NCI-H2029 treated with DMSO at 0.1 percent for 48 hours (cell line): ENCODE data around the gene RIC8A.
"Not testable (repeated sequence)": the region's sequence is repeated elsewhere in the genome, so short reads cannot be mapped to it uniquely, and the experiment has no call there.

ENCODE experiments used
- DNase-seq: peaks from one replicate; lab custom pipeline; 2025; lab: John Stamatoyannopoulos, UW

RIC8A gene

DNA sequence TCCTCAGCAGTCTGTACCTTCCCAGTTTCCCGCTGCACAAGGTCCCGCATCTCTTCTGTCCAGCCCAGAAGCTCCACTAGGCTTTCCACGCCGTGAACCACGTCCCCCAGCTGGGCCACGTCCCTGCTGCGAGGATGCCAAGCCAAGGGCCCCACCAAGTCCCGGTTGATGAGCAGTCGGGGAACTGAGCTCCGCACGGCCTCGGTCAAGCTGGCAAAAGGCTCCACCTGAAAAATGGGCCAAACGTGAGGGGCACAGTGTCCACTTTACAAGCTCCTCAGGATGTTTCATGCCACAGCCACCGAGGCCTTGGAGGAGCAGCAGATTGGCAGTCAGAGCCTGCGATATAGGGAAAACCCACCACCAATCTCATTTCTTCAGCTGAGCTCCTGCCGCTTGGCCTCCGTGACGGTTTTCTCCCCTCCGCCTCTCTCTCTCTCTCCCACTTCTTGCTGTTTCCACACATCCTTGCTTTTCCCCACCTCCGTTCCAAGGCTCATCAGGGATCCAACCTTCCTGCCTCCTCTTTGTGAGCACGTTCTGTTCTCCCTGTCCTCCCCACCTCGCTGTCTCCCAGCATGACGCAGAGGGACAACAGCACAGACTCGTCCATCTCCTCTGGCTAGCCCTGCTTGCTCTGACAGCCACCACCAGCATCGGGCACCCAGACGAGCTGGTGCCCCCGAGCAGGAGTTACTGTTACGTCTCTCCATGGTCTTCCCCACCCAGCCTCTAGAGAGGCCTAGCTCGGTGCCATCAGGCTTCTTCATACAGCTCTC lies 11.5 kb downstream of the RIC8A start:
- DNase-seq: no peak

DNA sequence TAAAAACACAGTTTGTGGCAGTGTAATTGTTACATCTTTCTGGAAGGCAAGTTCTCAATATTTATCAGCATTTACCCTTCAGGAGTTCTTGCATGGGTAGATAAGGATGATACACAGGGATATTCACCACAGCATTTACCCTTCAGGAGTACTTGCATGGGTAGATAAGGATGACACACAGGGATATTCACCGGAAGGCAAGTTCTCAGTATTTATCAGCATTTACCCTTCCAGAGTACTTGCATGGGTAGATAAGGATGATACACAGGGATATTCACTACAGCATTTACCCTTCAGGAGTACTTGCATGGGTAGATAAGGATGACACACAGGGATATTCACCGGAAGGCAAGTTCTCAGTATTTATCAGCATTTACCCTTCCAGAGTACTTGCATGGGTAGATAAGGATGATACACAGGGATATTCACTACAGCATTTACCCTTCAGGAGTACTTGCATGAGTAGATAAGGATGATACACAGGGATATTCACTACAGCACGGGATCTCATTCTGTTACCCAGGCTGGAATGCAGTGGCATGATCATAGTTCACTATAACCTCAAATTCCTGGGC lies 13.2 kb downstream of the RIC8A start:
- DNase-seq: not testable (repeated sequence)

DNA sequence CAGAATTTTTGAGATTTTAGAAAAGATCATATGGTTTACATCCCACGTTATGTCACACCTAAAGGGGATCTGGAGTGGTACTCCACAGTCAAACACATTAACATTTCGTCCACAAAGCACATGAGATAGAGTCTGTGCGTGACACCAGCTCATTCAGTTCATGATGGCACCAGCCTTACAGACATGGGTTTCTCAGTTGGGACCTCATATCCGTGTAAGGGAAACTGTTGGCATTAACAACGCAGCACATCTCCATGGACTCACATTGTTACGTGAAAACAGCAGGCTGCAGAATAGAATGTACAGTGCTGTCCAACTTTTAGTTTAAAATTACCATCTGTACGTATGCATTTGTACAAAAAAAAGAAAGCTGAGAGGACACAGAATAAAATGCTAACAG lies 14.0 kb downstream of the RIC8A start:
- no peak for DNase-seq

- DNase-seq: no peak
These were observed 14.7 kb downstream of the RIC8A start for GRCh38 chr11:221998-222789.

GRCh38 chr11:223026-223789 lies 15.7 kb downstream of the RIC8A start:
- DNase-seq: no peak

DNA sequence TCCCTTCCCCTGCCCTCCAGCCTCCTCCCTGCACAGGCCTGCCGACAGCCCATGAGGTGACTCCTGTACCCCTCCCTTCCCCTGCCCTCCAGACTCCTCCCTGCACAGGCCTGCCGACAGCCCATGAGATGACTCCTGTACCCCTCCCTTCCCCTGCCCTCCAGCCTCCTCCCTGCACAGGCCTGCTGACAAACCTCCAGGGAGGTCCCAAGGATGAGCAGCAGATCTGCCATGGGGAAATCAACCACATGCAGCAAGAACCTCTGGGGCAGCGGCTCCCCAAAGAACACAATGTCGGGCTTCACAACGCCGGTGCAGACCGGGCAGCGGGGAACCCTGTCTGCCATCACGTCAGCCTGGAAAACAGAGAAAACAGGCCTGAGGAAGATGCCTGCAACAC lies 16.4 kb downstream of the RIC8A start:
- no peak for DNase-seq

- no peak for DNase-seq
These were observed 16.9 kb downstream of the RIC8A start for GRCh38 chr11:224424-224823.

DNA sequence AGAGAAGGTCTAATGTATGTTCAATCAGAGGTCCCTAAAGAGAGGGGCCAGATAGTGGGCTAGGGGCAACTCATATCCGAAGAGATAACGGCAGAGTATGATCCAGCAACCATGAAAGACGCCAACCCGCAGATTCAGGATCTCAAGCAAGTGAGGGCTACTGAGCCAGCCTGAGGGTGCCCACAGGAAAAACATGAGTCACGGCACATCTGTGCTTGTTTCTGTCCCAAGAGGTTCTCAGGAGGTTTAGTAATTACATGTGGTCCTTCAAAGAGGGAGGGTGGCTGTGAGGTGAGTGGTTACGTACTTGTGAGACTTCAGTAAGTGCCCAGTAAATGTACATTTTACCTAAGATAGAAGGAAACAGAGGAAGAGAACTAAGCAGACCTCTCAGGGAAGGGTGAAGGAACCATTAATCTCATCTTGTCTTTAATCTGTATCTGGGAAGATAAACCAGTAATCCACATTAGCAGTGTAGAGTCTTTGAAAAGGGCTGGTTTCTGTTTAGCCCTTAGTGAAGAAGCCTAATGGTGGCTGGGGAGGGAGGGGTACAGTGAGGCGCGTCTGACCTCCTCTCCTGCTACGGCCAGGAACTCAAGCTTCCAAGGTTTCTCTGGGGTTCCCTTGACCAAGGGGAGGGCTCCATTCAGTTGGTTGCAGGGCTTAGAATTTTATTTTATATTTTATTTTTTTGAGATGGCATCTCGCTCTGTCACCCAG lies 18.4 kb downstream of the RIC8A start:
- no peak for DNase-seq

DNA sequence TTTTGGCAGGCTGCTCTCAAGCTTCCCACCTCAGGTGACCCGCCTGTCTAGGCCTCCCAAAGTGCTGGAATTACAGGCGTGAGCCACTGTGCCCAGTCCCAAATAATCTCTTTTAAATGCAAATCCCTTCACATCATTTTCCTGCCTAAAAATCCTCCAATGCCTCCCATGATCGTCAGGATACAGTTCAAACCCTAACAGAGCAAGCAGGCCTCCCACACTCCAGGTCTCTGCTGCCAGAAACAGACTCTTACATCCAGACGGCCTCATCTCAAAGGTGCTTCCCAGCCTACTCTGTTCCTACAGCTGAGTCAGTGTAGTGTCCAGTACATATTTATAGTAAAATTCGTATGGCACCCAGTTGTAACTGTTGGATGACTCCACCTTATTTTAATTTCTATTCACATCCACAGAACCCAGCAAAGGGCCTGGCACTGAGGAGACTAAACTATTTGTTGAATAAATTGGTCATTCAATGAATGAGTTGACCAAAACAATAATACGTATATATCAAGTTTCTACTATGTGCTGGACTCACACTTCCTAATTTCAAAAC lies 20.4 kb downstream of the RIC8A start:
- DNase-seq: no peak

- DNase-seq: no peak
These were observed 22.9 kb downstream of the RIC8A start for GRCh38 chr11:230431-230830.

DNA sequence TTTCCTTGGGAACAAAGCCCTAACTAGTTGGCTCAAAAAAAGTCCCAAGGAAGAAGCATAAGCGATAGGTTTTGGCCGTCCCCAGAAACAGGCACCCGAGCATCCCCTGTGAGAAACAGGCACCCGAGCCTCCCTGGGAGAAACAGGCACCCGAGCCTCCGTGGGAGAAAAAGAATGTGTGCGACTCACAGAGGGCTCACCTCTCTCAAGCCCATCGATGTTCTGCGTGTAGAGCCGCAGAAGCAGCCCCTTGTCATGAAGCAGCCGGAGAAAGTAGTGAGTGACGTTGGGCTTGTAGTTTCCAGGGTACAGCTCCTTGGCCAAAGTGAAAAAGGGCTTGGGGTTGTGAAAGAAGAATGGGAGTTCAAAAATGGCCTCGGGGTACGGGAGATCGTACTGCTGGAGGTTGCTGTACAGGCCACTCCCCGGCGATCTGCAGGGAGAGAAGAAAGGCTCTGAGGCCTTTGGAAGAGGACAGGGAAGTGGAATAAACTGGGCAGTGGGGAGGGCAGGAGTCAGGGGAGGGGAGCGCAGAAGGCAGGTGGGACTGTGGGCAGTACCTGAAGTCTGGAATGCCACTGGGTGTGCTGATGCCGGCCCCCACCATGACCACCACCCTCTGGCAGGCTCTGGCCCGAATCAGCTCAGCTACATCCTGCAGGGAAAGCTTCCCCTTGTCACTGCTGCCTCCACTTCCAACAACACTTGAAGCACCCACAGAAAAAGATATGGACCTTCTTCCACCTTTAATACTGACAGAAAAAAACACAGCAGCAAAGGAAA lies 25.5 kb downstream of the RIC8A start:
- DNase-seq: no peak

DNA sequence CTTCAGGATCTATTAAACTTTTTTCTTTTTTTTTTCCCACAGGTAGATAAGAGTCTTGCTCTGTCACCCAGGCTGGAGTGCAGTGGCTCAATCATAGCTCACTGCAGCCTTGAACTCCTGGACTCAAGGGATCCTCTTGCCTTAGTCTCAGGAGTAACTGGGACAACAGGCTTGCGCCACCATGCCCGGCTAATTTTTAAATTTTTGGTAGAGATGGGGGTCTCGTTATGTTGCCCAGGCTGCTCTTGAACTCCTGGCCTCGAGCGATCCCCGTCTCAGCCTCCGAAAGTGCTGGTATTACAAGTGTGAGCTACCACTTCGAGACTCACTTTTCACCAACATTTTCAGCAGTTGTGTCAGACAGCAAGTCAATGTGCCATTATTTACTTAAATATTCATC lies 27.7 kb downstream of the RIC8A start:
- no peak for DNase-seq

GRCh38 chr11:235609-235996 lies 28.1 kb downstream of the RIC8A start:
- DNase-seq: peak; percentile 20

DNA sequence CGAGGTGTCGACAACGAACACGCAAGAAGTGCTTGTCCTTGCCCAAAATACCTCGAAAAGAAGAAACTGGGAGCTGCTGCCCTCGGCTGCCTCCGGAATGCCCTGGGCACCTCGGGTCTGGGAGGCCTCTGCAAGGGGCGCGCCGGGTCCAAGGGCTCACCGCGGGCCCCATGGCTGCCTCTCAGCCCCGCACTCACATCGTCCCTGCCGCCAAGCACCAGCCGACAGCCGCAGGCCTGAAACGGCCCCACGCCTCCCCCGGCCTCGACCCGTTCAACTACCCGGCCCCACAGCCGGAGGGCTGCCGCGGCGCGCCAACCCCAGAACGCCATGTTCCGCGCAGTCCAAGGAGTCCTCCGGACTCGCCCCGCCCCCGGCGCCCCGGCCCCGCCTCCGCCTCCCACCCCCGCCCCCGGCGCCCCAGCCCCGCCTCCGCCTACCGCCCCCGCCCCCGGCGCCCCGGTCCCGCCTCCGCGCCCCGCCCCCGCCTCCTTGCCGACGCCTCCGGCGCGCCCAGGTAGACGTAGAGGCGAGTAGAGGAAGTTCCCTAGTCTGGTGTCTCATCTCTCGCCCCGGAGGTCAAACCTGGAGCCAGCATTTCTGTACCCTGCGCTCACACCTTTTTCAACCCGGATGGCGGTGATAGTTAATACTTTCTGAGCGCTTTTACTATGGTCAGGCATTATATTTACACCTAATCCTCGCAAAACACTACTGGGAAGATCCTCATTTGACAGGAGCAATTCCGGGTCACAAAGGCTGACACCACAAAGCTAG lies 28.7 kb downstream of the RIC8A start, which contains the start of gene SIRT3:
TSS of gene SIRT3 (minus strand) at position 346 of the 777 bp plus-strand sequence. CDS start at position 332, 14 bp downstream.
- DNase-seq: peak; percentile 74

DNA sequence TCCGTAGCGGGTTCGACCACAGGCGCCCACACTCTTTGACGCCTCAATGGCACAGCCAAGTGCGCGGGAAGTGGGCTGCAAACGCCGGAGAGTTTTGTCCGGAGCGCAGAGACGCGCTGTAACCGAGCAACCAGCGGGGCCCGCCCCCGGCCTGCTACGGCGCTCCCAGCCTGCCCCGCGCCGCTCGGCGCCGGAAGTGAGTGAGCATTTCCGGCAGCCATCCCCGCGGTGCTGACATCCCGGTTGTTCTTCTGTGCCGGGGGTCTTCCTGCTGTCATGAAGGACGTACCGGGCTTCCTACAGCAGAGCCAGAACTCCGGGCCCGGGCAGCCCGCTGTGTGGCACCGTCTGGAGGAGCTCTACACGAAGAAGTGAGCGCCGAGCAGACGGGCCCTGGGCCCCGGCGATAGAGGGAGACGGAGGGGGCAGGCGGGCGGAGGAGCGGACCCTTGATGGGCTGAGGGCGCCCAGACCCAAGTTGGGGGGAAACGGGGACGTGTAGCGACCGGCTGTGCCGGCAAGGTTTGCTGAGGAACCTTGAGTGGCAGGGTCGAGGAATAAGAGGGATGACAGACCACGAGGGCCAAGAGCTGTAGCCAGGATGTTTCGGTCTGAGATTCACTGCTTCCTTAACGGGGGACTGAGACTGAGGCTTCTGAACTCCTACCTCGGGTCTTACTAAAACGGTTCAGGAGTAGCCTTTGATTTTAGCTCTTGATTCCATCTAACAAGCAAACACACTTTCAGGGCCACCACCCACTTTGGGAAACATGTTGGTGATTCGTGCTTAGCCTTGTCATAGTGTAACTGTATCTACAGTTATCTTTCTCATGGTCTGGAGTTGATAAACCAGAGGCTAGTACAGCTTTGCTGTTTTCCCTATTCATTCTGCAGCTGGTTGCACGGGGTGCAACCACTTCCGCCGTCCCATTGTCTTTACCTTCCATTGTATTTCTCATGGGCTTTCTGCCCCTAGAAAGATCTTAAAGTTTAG lies 29.6 kb downstream of the RIC8A start, which contains the start of gene PSMD13:
TSS of gene PSMD13 (plus strand) at position 203 of the 994 bp plus-strand sequence. CDS start at position 277, 74 bp downstream.
- DNase-seq: peak; percentile 51

GRCh38 chr11:238346-238745 lies 30.8 kb downstream of the RIC8A start:
- not testable (repeated sequence) for DNase-seq

- DNase-seq: no peak
These were observed 32.8 kb downstream of the RIC8A start for GRCh38 chr11:240315-240714.

GRCh38 chr11:241634-242033 lies 34.1 kb downstream of the RIC8A start:
- no peak for DNase-seq
